ENCODE measurements around the gene NTRK3.

Gene NTRK3

GRCh38 chr15:87866961-87867360 lies 389.6 kb downstream of the NTRK3 start:
- no peak for TF ChIP-seq CTCF (conservative IDR thresholded peaks at IDR 0.05; ENCODE audit: low read length)
- no peak overlapping the region for H3K4me3 ChIP-seq (ENCODE audit: low read length)
- DNase-seq (ENCODE audit: low read depth): no peak

- H3K4me3 ChIP-seq (ENCODE audit: low read length): no peak overlapping the region
- no peak for DNase-seq (ENCODE audit: low read depth)
- TF ChIP-seq CTCF (conservative IDR thresholded peaks at IDR 0.05; ENCODE audit: low read length): no peak
Observed at GRCh38 chr15:87863152-87863551, 393.4 kb downstream of the NTRK3 start.

GRCh38 chr15:87860743-87861142 lies 395.8 kb downstream of the NTRK3 start:
- no peak for TF ChIP-seq CTCF (conservative IDR thresholded peaks at IDR 0.05; ENCODE audit: low read length)
- no peak overlapping the region for H3K4me3 ChIP-seq (ENCODE audit: low read length)
- no peak for DNase-seq (ENCODE audit: low read depth)

- DNase-seq (ENCODE audit: low read depth): no peak
- TF ChIP-seq CTCF (conservative IDR thresholded peaks at IDR 0.05; ENCODE audit: low read length): no peak
- H3K4me3 ChIP-seq (ENCODE audit: low read length): no peak overlapping the region
Observed at GRCh38 chr15:87858651-87859050, 397.9 kb downstream of the NTRK3 start.

- TF ChIP-seq CTCF (conservative IDR thresholded peaks at IDR 0.05; ENCODE audit: low read length): no peak
- no peak overlapping the region for H3K4me3 ChIP-seq (ENCODE audit: low read length)
- no peak for DNase-seq (ENCODE audit: low read depth)
Observed at GRCh38 chr15:87851497-87851896, 405.0 kb downstream of the NTRK3 start.

GRCh38 chr15:87850916-87851315 lies 405.6 kb downstream of the NTRK3 start:
- no peak for DNase-seq (ENCODE audit: low read depth)
- no peak overlapping the region for H3K4me3 ChIP-seq (ENCODE audit: low read length)
- no peak for TF ChIP-seq CTCF (conservative IDR thresholded peaks at IDR 0.05; ENCODE audit: low read length)

- TF ChIP-seq CTCF (conservative IDR thresholded peaks at IDR 0.05; ENCODE audit: low read length): no peak
- no peak for DNase-seq (ENCODE audit: low read depth)
Observed at GRCh38 chr15:87849181-87849580, 407.4 kb downstream of the NTRK3 start.

More at GRCh38 chr15:87849181-87849580, 407.4 kb downstream of the NTRK3 start:
- no peak overlapping the region for H3K4me3 ChIP-seq (ENCODE audit: low read length)

All from AG10803 (cell line).